Erythroblast (primary cell): ENCODE results near the gene ACTMAP.

Experiments
- GATA1 ChIP-seq: IDR thresholded peaks from 2 replicates; pipeline ENCODE4 v1.6.1; 2011; ENCODE audit warnings: low read depth, mild to moderate bottlenecking, control low read depth, low read length, moderate library complexity
- POLR2A ChIP-seq: IDR thresholded peaks from 2 replicates; pipeline ENCODE4 v1.6.1; 2011; ENCODE audit warnings: mild to moderate bottlenecking, low read length

GRCh38 chr19:40705362-40705651 lies 45.0 kb downstream of the ACTMAP start:
- TF ChIP-seq POLR2A: no peak
- TF ChIP-seq GATA1: no peak
